ENCODE data around the gene CHMP2A. TPM values are rescaled to one million over a fixed set of nuclear protein-coding genes. Genes with fewer than 3 reads are reported as not detected.
A peak's percentile ranks its signal among the peaks of the same experiment; 100 is the strongest.

The CHMP2A gene
- total and polyA plus RNA-seq, 2 of the 13 experiments (the other 11 are each of a cell fraction or from before 2014, with no cell fraction given): 49.7 to 55.0 TPM

GRCh38 chr19:58518256-58519086 lies 36.4 kb downstream of the CHMP2A start:
- Histone ChIP-seq H3K9me3 (ENCODE audit: low read length) (no peaks in the 10 kb centered on the region), H3K4me2 (ENCODE audit: low read depth, low read length) (peak overlapping the region; percentile 93), H3K4me1 (ENCODE audit: insufficient read depth, low read length) (peaks cover 35% of the 10 kb centered on the region), H3K79me2 (ENCODE audit: insufficient read depth, low read length) (peaks cover 25% of the 10 kb centered on the region), H4K20me1 (ENCODE audit: insufficient read depth, low read length) (no peaks in the 10 kb centered on the region), H3K36me3 (replicated peaks in 1 of 2; ENCODE audit: control insufficient read depth in 1 of 2, insufficient read depth in 2 of 2, low read length in 2 of 2) (peaks cover 5 to 6% of the 10 kb centered on the region in 2 experiments; a peak in 4 of 5 replicates), H3K4me3 (replicated peaks in 1 of 3; ENCODE audit: insufficient read depth in 1 of 3, low read depth in 2 of 3, low read length in 3 of 3) (peak overlapping the region; percentile 78 to 94 (median 90)), H3K27me3 (ENCODE audit: control insufficient read depth in 1 of 2, insufficient read depth in 2 of 2, low read length in 2 of 2) (no peaks in the 10 kb centered on the region; a peak in 1 of 5 replicates), H3K9ac (ENCODE audit: insufficient read depth, low read depth, low read length) (peak overlapping the region; percentile 89), H2AFZ (ENCODE audit: low read length) (no peak overlapping the region), H3K27ac (ENCODE audit: extremely low read length, insufficient read depth, low read length) (peak overlapping the region; percentile 88)
- intact Hi-C loops (cut with micrococcal nuclease; ENCODE audit: unreplicated experiment) (loop anchor here (2.0 to 5.0 kb wide), 3 partner anchors 20 to 191 kb away; partner anchors contain the start of genes ZNF324 and ZSCAN22), in situ Hi-C loops (cut with HindIII; ENCODE audit: extremely low pct_ligation_motif_present, low pct_unique_long_range_greater_than_20kb) (no loop called here)
- TF ChIP-seq ZNF615 (CRISPR knock-in tag; IDR thresholded peaks at IDR 0.05; ENCODE audit: borderline replicate concordance) (0 out of 2 replicates have a peak, but pooled peaks have one; percentile 68), POLR2A (IDR thresholded peaks at IDR 0.05; ENCODE audit: insufficient read depth in 1 of 2, low read depth in 2 of 2, low read length in 2 of 2) (peak in 1 of 2 experiments; percentile 29; a peak in 1 of 4 replicates), ZNF780A (CRISPR knock-in tag; IDR thresholded peaks at IDR 0.05) (0 out of 2 replicates have a peak, but pooled peaks have one; percentile 11), SMAD9 (CRISPR knock-in tag; IDR thresholded peaks at IDR 0.05) (no peak), NFE2L1 (CRISPR knock-in tag; IDR thresholded peaks at IDR 0.05; ENCODE audit: borderline replicate concordance) (no peak), TAF15 (IDR thresholded peaks at IDR 0.05; ENCODE audit: low read depth, low read length, poor library complexity, severe bottlenecking) (no peak), FOXO1 (CRISPR knock-in tag; IDR thresholded peaks at IDR 0.05) (no peak), ZXDC (CRISPR knock-in tag; IDR thresholded peaks at IDR 0.05) (0 out of 2 replicates have a peak, but pooled peaks have one; percentile 38), SP4 (CRISPR knock-in tag; IDR thresholded peaks at IDR 0.05) (0 out of 2 replicates have a peak, but pooled peaks have one; percentile 48), CREM (IDR thresholded peaks at IDR 0.05) (0 out of 2 replicates have a peak, but pooled peaks have one; percentile 30), CREM (CRISPR knock-in tag; IDR thresholded peaks at IDR 0.05) (no peak), ZNF263 (CRISPR knock-in tag; IDR thresholded peaks at IDR 0.05) (0 out of 2 replicates have a peak, but pooled peaks have one; percentile 22), ZBTB7A (CRISPR knock-in tag; IDR thresholded peaks at IDR 0.05) (peak; percentile 62; the same call in 1 of the 2 replicates), ZBTB20 (CRISPR knock-in tag; IDR thresholded peaks at IDR 0.05; ENCODE audit: borderline replicate concordance, low read depth) (0 out of 2 replicates have a peak, but pooled peaks have one; percentile 14), PPARG (CRISPR knock-in tag; conservative IDR thresholded peaks at IDR 0.05) (no peak), BRF2 (CRISPR knock-in tag; IDR thresholded peaks at IDR 0.05) (0 out of 2 replicates have a peak, but pooled peaks have one; percentile 3), THAP8 (CRISPR knock-in tag; IDR thresholded peaks at IDR 0.05; ENCODE audit: borderline replicate concordance) (0 out of 2 replicates have a peak, but pooled peaks have one; percentile 4)
- ChIA-PET POLR2A (interaction anchor here (0.7 to 4.1 kb wide), 12 partner anchors 7 to 192 kb away, joined by 3 to 59 read pairs (median 12); partner anchors contain the start of genes CHMP2A, SLC27A5, TRIM28 and UBE2M), CTCF (ENCODE audit: low intra/inter-chr PET ratio, low total read pairs) (no interaction called here)
- DNase-seq (ENCODE audit: low spot score): no peak
- no TSS peak for BruUV-seq (replicated peaks)
- 8% methylated on average over 20 of the region's 22 CpGs for WGBS (ENCODE audit: low lambda C conversion rate)
- 0 out of 3 replicates have a peak, but pooled peaks have one; percentile 0 for ATAC-seq
- no peak for FAIRE-seq
